ENCODE measurements around the gene PRDM5.

DNA sequence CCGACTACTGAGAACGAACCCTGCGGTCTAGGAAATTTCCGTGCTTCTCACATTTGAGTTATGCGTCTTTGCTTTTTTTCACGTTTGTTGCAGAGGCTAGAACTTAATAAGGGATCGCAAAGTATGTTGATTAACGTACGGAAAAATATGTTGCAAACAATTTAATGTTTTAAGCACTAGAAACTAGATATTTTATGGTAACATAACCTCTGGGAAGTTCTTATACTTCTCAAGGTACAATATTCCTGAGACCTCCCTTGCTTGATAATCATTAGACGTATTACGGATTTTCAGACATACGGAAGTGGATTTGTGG, 639 bp upstream of the PRDM5 start:
- TF ChIP-seq POLR2A (IDR thresholded peaks at IDR 0.05): no peak
- TF ChIP-seq, protein P1, sequence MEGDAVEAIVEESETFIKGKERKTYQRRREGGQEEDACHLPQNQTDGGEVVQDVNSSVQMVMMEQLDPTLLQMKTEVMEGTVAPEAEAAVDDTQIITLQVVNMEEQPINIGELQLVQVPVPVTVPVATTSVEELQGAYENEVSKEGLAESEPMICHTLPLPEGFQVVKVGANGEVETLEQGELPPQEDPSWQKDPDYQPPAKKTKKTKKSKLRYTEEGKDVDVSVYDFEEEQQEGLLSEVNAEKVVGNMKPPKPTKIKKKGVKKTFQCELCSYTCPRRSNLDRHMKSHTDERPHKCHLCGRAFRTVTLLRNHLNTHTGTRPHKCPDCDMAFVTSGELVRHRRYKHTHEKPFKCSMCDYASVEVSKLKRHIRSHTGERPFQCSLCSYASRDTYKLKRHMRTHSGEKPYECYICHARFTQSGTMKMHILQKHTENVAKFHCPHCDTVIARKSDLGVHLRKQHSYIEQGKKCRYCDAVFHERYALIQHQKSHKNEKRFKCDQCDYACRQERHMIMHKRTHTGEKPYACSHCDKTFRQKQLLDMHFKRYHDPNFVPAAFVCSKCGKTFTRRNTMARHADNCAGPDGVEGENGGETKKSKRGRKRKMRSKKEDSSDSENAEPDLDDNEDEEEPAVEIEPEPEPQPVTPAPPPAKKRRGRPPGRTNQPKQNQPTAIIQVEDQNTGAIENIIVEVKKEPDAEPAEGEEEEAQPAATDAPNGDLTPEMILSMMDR (IDR thresholded peaks at IDR 0.05): no peak
